K562 (cell line): ENCODE data around the gene MDM4. TPM values are rescaled to one million over a fixed set of nuclear protein-coding genes. Genes with fewer than 3 reads are reported as not detected.

Experiments used
- ATF4 ChIP-seq: fragments of 450-650 bp; formaldehyde crosslinking; IDR thresholded peaks from 2 replicates; pipeline ENCODE4 v1.4.0; 2022; ENCODE audit warnings: mild to moderate bottlenecking, moderate library complexity
- BACH1 ChIP-seq: fragments of 200-800 bp; sonication (Bioruptor generic); IDR thresholded peaks from 2 replicates; pipeline ENCODE4 v1.6.1; 2016; ENCODE audit warnings: missing genetic modification characterization, missing compliant biosample characterization
- CBX2 ChIP-seq: fragments of 200-600 bp; sonication (generic); IDR thresholded peaks from one replicate; pipeline ENCODE4 v1.6.1; 2012; ENCODE audit warnings: mild to moderate bottlenecking, low read length, inconsistent platforms; ENCODE audit not compliant: insufficient read depth, poor library complexity, severe bottlenecking
- CHD1 ChIP-seq: fragments of 200-600 bp; sonication (generic); IDR thresholded peaks from one replicate; pipeline ENCODE4 v1.6.1; 2012; ENCODE audit warnings: mild to moderate bottlenecking, moderate library complexity, low read length, inconsistent platforms
- CHD2 ChIP-seq: IDR thresholded peaks from 2 replicates; pipeline ENCODE4 v1.6.1; 2011; ENCODE audit warnings: low read depth, low read length
- DIDO1 ChIP-seq: fragments of 450-650 bp; IDR thresholded peaks from 2 replicates; pipeline ENCODE4 v1.6.1; 2016; ENCODE audit warnings: low read depth, missing biosample characterization, missing genetic modification characterization
- E2F3 ChIP-seq: fragments of 250-450 bp; sonication (Bioruptor Pico); IDR thresholded peaks from 2 replicates; pipeline ENCODE4 v1.4.0; 2020; ENCODE audit warnings: mild to moderate bottlenecking
- HNRNPL ChIP-seq: fragments of 200-400 bp; formaldehyde crosslinking; IDR thresholded peaks from 2 replicates; pipeline ENCODE4 v1.6.1; 2017; ENCODE audit warnings: low read depth, mild to moderate bottlenecking, low read length
- KLF10 ChIP-seq: fragments of 250-450 bp; sonication (Bioruptor Pico); IDR thresholded peaks from 2 replicates; pipeline ENCODE4 v1.6.1; 2021; ENCODE audit warnings: matching md5 sums
- MBD2 ChIP-seq: sonication (generic); IDR thresholded peaks from 2 replicates; pipeline ENCODE4 v1.6.1; 2016; ENCODE audit warnings: low read depth, borderline replicate concordance
- MYC ChIP-seq, 2 experiments: fragments of 250-450 bp in 1 of 2; sonication (Bioruptor Pico) in 1 of 2; IDR thresholded peaks; 2 replicates each; pipeline versions ENCODE4 v1.5.1 to v1.6.1; 2012 to 2021; ENCODE audit warnings: low read depth in 2 of 2, borderline replicate concordance in 1 of 2, improper control_type of control experiment in 1 of 2, low read length in 1 of 2, mild to moderate bottlenecking in 1 of 2, moderate library complexity in 1 of 2
- POLR2H ChIP-seq: IDR thresholded peaks from 2 replicates; pipeline ENCODE4 v1.6.1; 2016; ENCODE audit warnings: missing genetic modification characterization, low read depth, mild to moderate bottlenecking, control low read depth, missing compliant biosample characterization, moderate library complexity
- RBBP5 ChIP-seq: fragments of 200-600 bp; sonication (generic); IDR thresholded peaks from 2 replicates; pipeline ENCODE4 v1.6.1; 2012; ENCODE audit warnings: borderline replicate concordance, mild to moderate bottlenecking, low read length, control low read depth, inconsistent platforms; ENCODE audit not compliant: insufficient read depth, poor library complexity, severe bottlenecking
- RBFOX2 ChIP-seq: fragments of 200-400 bp; formaldehyde crosslinking; IDR thresholded peaks from 2 replicates; pipeline ENCODE4 v1.6.1; 2017; ENCODE audit warnings: low read depth, mild to moderate bottlenecking, low read length, moderate library complexity
- RBM25 ChIP-seq: fragments of 200-400 bp; formaldehyde crosslinking; IDR thresholded peaks from 2 replicates; pipeline ENCODE4 v1.6.1; 2018; ENCODE audit warnings: low read length, low read depth, moderate library complexity; ENCODE audit not compliant: severe bottlenecking
- SMARCE1 ChIP-seq: fragments of 450-650 bp; IDR thresholded peaks from 2 replicates; pipeline ENCODE4 v1.7.1; 2016; ENCODE audit warnings: mild to moderate bottlenecking
- SP1 ChIP-seq: sonication (generic); formaldehyde crosslinking; IDR thresholded peaks from 2 replicates; pipeline ENCODE4 v1.8.1; 2022; ENCODE audit warnings: mild to moderate bottlenecking, missing genetic modification reagents
- THAP7 ChIP-seq: fragments of 250-450 bp; sonication (Bioruptor Pico); IDR thresholded peaks from 2 replicates; pipeline ENCODE4 v1.5.0; 2021
- YBX1 ChIP-seq: fragments of 450-650 bp; IDR thresholded peaks from 2 replicates; pipeline ENCODE4 v1.7.1; 2016; ENCODE audit warnings: mild to moderate bottlenecking
- ZNF143 ChIP-seq: sonication (generic); formaldehyde crosslinking; IDR thresholded peaks from 2 replicates; pipeline ENCODE4 v1.9.0; 2022; ENCODE audit warnings: mild to moderate bottlenecking, missing genetic modification reagents
- ZNF431 ChIP-seq: sonication (generic); formaldehyde crosslinking; IDR thresholded peaks from 2 replicates; pipeline ENCODE4 v1.8.0; 2022; ENCODE audit warnings: mild to moderate bottlenecking, missing genetic modification reagents
- ZNF583 ChIP-seq: fragments of 250-450 bp; sonication (Bioruptor Pico); IDR thresholded peaks from 2 replicates; pipeline ENCODE4 v1.4.0; 2020
- ZNF586 ChIP-seq: fragments of 450-650 bp; formaldehyde crosslinking; conservative IDR thresholded peaks from 2 replicates; pipeline ENCODE4 v1.4.0; 2020; ENCODE audit warnings: mild to moderate bottlenecking, moderate library complexity
- polyA plus RNA-seq, 8 experiments: library from polyadenylated mRNA; depleted of rRNA in 4 of 8; stranded (reverse) in 5 of 8; unstranded in 3 of 8; fragments of >200 nt; fragmentation: Nextera tagmentation in 2 of 8; fragmentation: Illumina TruSeq in 1 of 8; extraction: Ambion mirVana in 2 of 8; extraction: Trizol in 1 of 8; gene quantifications; 2 replicates each; pipeline versions ENCODE4 v1.2.1 to v1.2.3, GENCODE V29; 2011 to 2014; ENCODE audit warnings: inconsistent platforms in 1 of 8, missing spikeins in 1 of 8
- total RNA-seq, 7 experiments: library from RNA; depleted of rRNA in 6 of 7; stranded (reverse); fragments of >200 nt in 6 of 7; fragmentation: Illumina TruSeq in 2 of 7; extraction: Trizol in 2 of 7; gene quantifications; 2 replicates each; pipeline versions ENCODE4 v1.2.1 to v1.2.3, GENCODE V29; 2011 to 2021; ENCODE audit warnings: low replicate concordance in 1 of 7
- TF ChIP-seq, protein P1 (sequence below): fragments of 250-450 bp; sonication (Bioruptor Pico); IDR thresholded peaks from 2 replicates; pipeline ENCODE4 v1.5.0; 2021
- TF ChIP-seq, protein P2 (sequence below): sonication (generic); formaldehyde crosslinking; IDR thresholded peaks from 2 replicates; pipeline ENCODE4 v1.4.0; 2020; ENCODE audit warnings: mild to moderate bottlenecking, missing genetic modification reagents

The MDM4 gene
- total and polyA plus RNA-seq, 9 of the 15 experiments (the other 6 are each of a cell fraction or from before 2014, with no cell fraction given), result 3.3 to 61.7 (median 21.2) TPM

DNA sequence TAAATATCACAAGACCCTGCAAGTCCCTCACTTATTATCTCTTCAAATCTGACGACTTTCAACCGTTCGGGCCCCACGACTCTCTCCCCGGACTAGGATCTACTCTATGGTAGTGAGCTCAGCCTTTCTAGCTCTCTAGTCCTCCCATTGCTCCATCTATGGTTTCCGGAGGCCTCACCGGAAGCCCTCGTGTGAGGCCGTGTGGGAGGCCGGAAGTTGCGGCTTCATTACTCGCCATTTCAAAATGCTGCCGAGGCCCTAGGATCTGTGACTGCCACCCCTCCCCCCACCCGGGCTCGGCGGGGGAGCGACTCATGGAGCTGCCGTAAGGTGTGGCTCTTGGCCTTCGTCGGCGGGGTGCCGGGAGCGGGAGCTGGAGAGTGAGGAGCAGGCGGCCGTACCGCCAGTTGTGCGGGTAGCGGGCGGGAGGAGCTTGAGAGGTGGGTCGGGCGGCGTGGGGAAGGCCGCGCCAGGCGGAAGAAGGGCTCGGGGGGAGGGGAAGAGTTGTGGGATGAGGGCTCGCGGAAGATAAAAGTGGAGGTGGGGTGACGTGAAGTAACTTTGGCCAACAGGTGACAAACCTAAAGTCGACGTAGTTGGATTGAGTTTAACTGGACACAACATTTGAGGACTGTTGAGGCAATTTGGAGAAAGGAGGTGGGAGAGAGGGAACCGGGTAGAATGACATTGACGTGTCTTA is at the start of gene MDM4 (continued):
- TF ChIP-seq CHD1 (no peak), SP1 (CRISPR knock-in tag) (peak; percentile 83), BACH1 (tag) (peak; percentile 68; the same call in 1 of the 2 replicates), YBX1 (no peak), MYC (IDR thresholded peaks at IDR 0.05; ENCODE audit: low read depth, low read length) (peak; percentile 95), MYC (CRISPR knock-in tag; IDR thresholded peaks at IDR 0.05; ENCODE audit: borderline replicate concordance, low read depth) (peak; percentile 96; the same call in 1 of the 2 replicates), HNRNPL (no peak), DIDO1 (no peak; the same call in 1 of the 2 replicates), ZNF431 (CRISPR knock-in tag) (no peak), CBX2 (no peak), SMARCE1 (peak; percentile 81), THAP7 (CRISPR knock-in tag) (peak; percentile 56; the same call in 1 of the 2 replicates), KLF10 (CRISPR knock-in tag) (no peak), RBFOX2 (peak; percentile 94), ATF4 (CRISPR knock-in tag) (no peak), MBD2 (peak; percentile 79), RBM25 (no peak), POLR2H (tag) (peak; percentile 96), ZNF586 (CRISPR knock-in tag) (no peak), CHD2 (peak; percentile 79), ZNF143 (no peak; the same call in 1 of the 2 replicates), RBBP5 (peak; percentile 89), E2F3 (peak; percentile 74), ZNF583 (CRISPR knock-in tag) (peak; percentile 12; the same call in 1 of the 2 replicates)
- TF ChIP-seq, protein P1, sequence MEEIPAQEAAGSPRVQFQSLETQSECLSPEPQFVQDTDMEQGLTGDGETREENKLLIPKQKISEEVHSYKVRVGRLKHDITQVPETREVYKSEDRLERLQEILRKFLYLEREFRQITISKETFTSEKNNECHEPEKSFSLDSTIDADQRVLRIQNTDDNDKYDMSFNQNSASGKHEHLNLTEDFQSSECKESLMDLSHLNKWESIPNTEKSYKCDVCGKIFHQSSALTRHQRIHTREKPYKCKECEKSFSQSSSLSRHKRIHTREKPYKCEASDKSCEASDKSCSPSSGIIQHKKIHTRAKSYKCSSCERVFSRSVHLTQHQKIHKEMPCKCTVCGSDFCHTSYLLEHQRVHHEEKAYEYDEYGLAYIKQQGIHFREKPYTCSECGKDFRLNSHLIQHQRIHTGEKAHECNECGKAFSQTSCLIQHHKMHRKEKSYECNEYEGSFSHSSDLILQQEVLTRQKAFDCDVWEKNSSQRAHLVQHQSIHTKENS, result no peak
- TF ChIP-seq, protein P2, sequence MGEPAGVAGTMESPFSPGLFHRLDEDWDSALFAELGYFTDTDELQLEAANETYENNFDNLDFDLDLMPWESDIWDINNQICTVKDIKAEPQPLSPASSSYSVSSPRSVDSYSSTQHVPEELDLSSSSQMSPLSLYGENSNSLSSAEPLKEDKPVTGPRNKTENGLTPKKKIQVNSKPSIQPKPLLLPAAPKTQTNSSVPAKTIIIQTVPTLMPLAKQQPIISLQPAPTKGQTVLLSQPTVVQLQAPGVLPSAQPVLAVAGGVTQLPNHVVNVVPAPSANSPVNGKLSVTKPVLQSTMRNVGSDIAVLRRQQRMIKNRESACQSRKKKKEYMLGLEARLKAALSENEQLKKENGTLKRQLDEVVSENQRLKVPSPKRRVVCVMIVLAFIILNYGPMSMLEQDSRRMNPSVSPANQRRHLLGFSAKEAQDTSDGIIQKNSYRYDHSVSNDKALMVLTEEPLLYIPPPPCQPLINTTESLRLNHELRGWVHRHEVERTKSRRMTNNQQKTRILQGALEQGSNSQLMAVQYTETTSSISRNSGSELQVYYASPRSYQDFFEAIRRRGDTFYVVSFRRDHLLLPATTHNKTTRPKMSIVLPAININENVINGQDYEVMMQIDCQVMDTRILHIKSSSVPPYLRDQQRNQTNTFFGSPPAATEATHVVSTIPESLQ (CRISPR knock-in tag), result no peak
